ENCODE data around the gene TMEM11.

- TF ChIP-seq, protein P1, sequence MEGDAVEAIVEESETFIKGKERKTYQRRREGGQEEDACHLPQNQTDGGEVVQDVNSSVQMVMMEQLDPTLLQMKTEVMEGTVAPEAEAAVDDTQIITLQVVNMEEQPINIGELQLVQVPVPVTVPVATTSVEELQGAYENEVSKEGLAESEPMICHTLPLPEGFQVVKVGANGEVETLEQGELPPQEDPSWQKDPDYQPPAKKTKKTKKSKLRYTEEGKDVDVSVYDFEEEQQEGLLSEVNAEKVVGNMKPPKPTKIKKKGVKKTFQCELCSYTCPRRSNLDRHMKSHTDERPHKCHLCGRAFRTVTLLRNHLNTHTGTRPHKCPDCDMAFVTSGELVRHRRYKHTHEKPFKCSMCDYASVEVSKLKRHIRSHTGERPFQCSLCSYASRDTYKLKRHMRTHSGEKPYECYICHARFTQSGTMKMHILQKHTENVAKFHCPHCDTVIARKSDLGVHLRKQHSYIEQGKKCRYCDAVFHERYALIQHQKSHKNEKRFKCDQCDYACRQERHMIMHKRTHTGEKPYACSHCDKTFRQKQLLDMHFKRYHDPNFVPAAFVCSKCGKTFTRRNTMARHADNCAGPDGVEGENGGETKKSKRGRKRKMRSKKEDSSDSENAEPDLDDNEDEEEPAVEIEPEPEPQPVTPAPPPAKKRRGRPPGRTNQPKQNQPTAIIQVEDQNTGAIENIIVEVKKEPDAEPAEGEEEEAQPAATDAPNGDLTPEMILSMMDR (IDR thresholded peaks at IDR 0.05): no peak
- TF ChIP-seq EP300 (IDR thresholded peaks at IDR 0.05) (no peak), POLR2A (IDR thresholded peaks at IDR 0.05) (no peak)
Observed at GRCh38 chr17:21228845-21229244, 14.9 kb upstream of the TMEM11 start.
